ENCODE results near the gene MYO3B. TPM values are rescaled to one million over a fixed set of nuclear protein-coding genes. Genes with fewer than 3 reads are reported as not detected.

The MYO3B gene
- polyA plus RNA-seq, 1 of the 3 experiments (the other 2 are of a cell fraction) = not detected

GRCh38 chr2:170679607-170680079 is 501.7 kb downstream of the MYO3B start (continued):
- TF ChIP-seq USF2 (IDR thresholded peaks at IDR 0.05; ENCODE audit: borderline replicate concordance, low read depth, low read length) = no peak
- TF ChIP-seq CHD2 (IDR thresholded peaks at IDR 0.05; ENCODE audit: low read length, partially characterized antibody) = no peak
- TF ChIP-seq SMC3 (IDR thresholded peaks at IDR 0.05; ENCODE audit: low read depth, low read length) = no peak

- no peak overlapping the region for H3K4me3 ChIP-seq (ENCODE audit: low read depth in 2 of 2, low read length in 1 of 2)
- DNase-seq = no peak
- no peak overlapping the region for H2AFZ ChIP-seq (ENCODE audit: low read depth)
- no peaks in the 10 kb centered on the region for H3F3A ChIP-seq (replicated peaks; ENCODE audit: insufficient read depth)
- POLR2A ChIA-PET = no interaction called here
- no peaks in the 10 kb centered on the region for H3K79me2 ChIP-seq (ENCODE audit: insufficient read depth)
- no peak for TF ChIP-seq EZH2phosphoT487 (IDR thresholded peaks at IDR 0.05; ENCODE audit: borderline replicate concordance, low read depth)
- TF ChIP-seq FOSL2 (IDR thresholded peaks at IDR 0.05; ENCODE audit: borderline replicate concordance, low read depth) = no peak
- no peak for TF ChIP-seq IRF3 (IDR thresholded peaks at IDR 0.05; ENCODE audit: low read depth, low read length)
- no peak for TF ChIP-seq NFIC (IDR thresholded peaks at IDR 0.05; ENCODE audit: borderline replicate concordance)
- TF ChIP-seq TAF1 (IDR thresholded peaks at IDR 0.05; ENCODE audit: borderline replicate concordance, low read depth, low read length) = no peak
- TF ChIP-seq USF2 (IDR thresholded peaks at IDR 0.05; ENCODE audit: borderline replicate concordance, low read depth, low read length) = no peak
- TF ChIP-seq GABPA (IDR thresholded peaks at IDR 0.05; ENCODE audit: low read depth) = no peak
- no peak for TF ChIP-seq ELF1 (IDR thresholded peaks at IDR 0.05)
- no peak for TF ChIP-seq ZBTB33 (IDR thresholded peaks at IDR 0.05; ENCODE audit: borderline replicate concordance, low read depth)
- TF ChIP-seq GATA2 (CRISPR knock-in tag; IDR thresholded peaks at IDR 0.05) = no peak
- no peaks in the 10 kb centered on the region for H3K36me3 ChIP-seq (replicated peaks in 1 of 2; ENCODE audit: control insufficient read depth in 1 of 2, insufficient read depth in 2 of 2, low read length in 1 of 2)
- H4K20me1 ChIP-seq (ENCODE audit: insufficient read depth) = no peaks in the 10 kb centered on the region
- no peaks in the 10 kb centered on the region for H3K9me3 ChIP-seq
- no peak overlapping the region for H3K9ac ChIP-seq
- no peaks in the 10 kb centered on the region for H3K9me2 ChIP-seq
- CTCF ChIA-PET = interaction anchor here (1.1 to 1.3 kb wide), 2 partner anchors 36 to 445 kb away, joined by 3 read pairs; no protein-coding TSS in a partner anchor
- 37% methylated on average over 2 of the region's 2 CpGs for WGBS (ENCODE audit: low lambda C conversion rate)
- H3K27me3 ChIP-seq (ENCODE audit: insufficient read depth) = no peaks in the 10 kb centered on the region
- H3K4me2 ChIP-seq = no peak overlapping the region
- H3K4me1 ChIP-seq (ENCODE audit: control insufficient read depth in 1 of 2, insufficient read depth in 2 of 2, low read depth in 1 of 2, low read length in 1 of 2) = no peaks in the 10 kb centered on the region
- H3K27ac ChIP-seq (ENCODE audit: low read depth in 2 of 2, low read length in 1 of 2) = no peak overlapping the region
Observed at GRCh38 chr2:170680172-170680941, 502.4 kb downstream of the MYO3B start.

All from SK-N-SH (cell line).